DMS 273 (cell line): ENCODE data around the gene CNTNAP2.
"Not testable (repeated sequence)": the region's sequence is repeated elsewhere in the genome, so short reads cannot be mapped to it uniquely, and the experiment has no call there.

Experiments
- DNase-seq: peaks from one replicate; lab custom pipeline; 2025; ENCODE audit not compliant: unreplicated experiment; lab: John Stamatoyannopoulos, UW

CNTNAP2 gene

GRCh38 chr7:147078312-147078711 is 961.7 kb downstream of the CNTNAP2 start:
- DNase-seq = no peak

- DNase-seq = no peak
These were observed 962.5 kb downstream of the CNTNAP2 start for GRCh38 chr7:147079083-147079482.

GRCh38 chr7:147079921-147080420 is 963.4 kb downstream of the CNTNAP2 start:
- peak; percentile 12 for DNase-seq

GRCh38 chr7:147081117-147081516 is 964.5 kb downstream of the CNTNAP2 start:
- no peak for DNase-seq

GRCh38 chr7:147089051-147089461 is 972.5 kb downstream of the CNTNAP2 start:
- no peak for DNase-seq

GRCh38 chr7:147089608-147090007 is 973.0 kb downstream of the CNTNAP2 start:
- DNase-seq = no peak

- no peak for DNase-seq
These were observed 980.0 kb downstream of the CNTNAP2 start for GRCh38 chr7:147096629-147097028.

- no peak for DNase-seq
These were observed 986.6 kb downstream of the CNTNAP2 start for GRCh38 chr7:147103224-147103623.

GRCh38 chr7:147106746-147107145 is 990.1 kb downstream of the CNTNAP2 start:
- DNase-seq = no peak

- not testable (repeated sequence) for DNase-seq
These were observed 997.9 kb downstream of the CNTNAP2 start for GRCh38 chr7:147114525-147114924.

- no peak for DNase-seq
These were observed 1019.8 kb downstream of the CNTNAP2 start for GRCh38 chr7:147136352-147136751.

GRCh38 chr7:147145194-147145593 is 1028.6 kb downstream of the CNTNAP2 start:
- no peak for DNase-seq

GRCh38 chr7:147146169-147146568 is 1029.6 kb downstream of the CNTNAP2 start:
- no peak for DNase-seq

- no peak for DNase-seq
These were observed 1035.1 kb downstream of the CNTNAP2 start for GRCh38 chr7:147151661-147152060.

- DNase-seq = no peak
These were observed 1037.0 kb downstream of the CNTNAP2 start for GRCh38 chr7:147153571-147153970.

- DNase-seq = no peak
These were observed 1044.8 kb downstream of the CNTNAP2 start for GRCh38 chr7:147161405-147161804.

GRCh38 chr7:147170341-147171012 is 1053.9 kb downstream of the CNTNAP2 start:
- DNase-seq = no peak

GRCh38 chr7:147171013-147171391 is 1054.4 kb downstream of the CNTNAP2 start:
- DNase-seq = no peak

GRCh38 chr7:147173883-147174282 is 1057.3 kb downstream of the CNTNAP2 start:
- no peak for DNase-seq

GRCh38 chr7:147182874-147183273 is 1066.3 kb downstream of the CNTNAP2 start:
- DNase-seq = no peak

- no peak for DNase-seq
These were observed 1066.7 kb downstream of the CNTNAP2 start for GRCh38 chr7:147183276-147183675.

- no peak for DNase-seq
These were observed 1071.9 kb downstream of the CNTNAP2 start for GRCh38 chr7:147188467-147188866.

- no peak for DNase-seq
These were observed 1076.9 kb downstream of the CNTNAP2 start for GRCh38 chr7:147193476-147193875.
